ENCODE data around the gene SIL1. TPM values are rescaled to one million over a fixed set of nuclear protein-coding genes. Genes with fewer than 3 reads are reported as not detected.

SIL1 gene
- total RNA-seq, 1 donor from 2014 or later: 16.1 TPM

GRCh38 chr5:138948471-138949222, 249.5 kb downstream of the SIL1 start:
- Mint-ChIP-seq H3K27ac (no peak overlapping the region), H3K9me3 (no peaks in the 10 kb centered on the region), H3K4me3 (no peak overlapping the region), H3K27me3 (no peaks in the 10 kb centered on the region), H3K4me1 (peaks cover 11% of the 10 kb centered on the region), H3K36me3 (ENCODE audit: low read depth) (peaks cover 6% of the 10 kb centered on the region)
- POLR2A ChIA-PET: no interaction called here
- DNase-seq: no peak
- ATAC-seq (ENCODE audit: low read depth): no peak
- no peak for TF ChIP-seq CTCF (IDR thresholded peaks at IDR 0.05)
- CTCF ChIA-PET: no interaction called here
- intact Hi-C loops (cut with micrococcal nuclease): no loop called here

DNA sequence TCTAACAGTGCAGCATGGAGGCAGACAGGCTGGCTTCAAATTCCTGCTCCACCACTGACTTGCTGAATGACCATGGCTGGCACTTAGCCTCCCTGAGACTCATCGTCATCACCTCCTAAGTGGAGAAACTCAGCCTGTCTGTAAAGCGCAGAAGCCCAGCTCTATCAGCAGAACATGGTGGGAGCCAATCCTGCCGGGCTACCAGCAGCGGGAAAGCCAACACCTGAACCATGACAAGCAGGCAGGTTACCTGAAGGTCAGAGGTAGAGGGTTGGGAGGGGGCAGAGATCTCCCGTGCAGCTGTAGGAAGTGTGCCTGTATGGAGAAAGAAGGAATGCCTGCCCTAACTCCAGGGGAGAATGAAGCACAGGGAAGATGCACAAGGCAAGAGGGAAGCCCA, 250.4 kb downstream of the SIL1 start:
- Mint-ChIP-seq H3K9me3 (no peaks in the 10 kb centered on the region), H3K4me3 (no peak overlapping the region), H3K36me3 (ENCODE audit: low read depth) (peaks cover 6% of the 10 kb centered on the region), H3K27ac (no peak overlapping the region), H3K27me3 (no peaks in the 10 kb centered on the region), H3K4me1 (peaks cover 2% of the 10 kb centered on the region)
- ChIA-PET CTCF (no interaction called here), POLR2A (no interaction called here)
- intact Hi-C loops (cut with micrococcal nuclease): no loop called here
- ATAC-seq (ENCODE audit: low read depth) (no peak), DNase-seq (no peak)
- TF ChIP-seq CTCF (IDR thresholded peaks at IDR 0.05): no peak

GRCh38 chr5:138946831-138947560, 251.2 kb downstream of the SIL1 start:
- DNase-seq (no peak), ATAC-seq (ENCODE audit: low read depth) (no peak)
- no peak for TF ChIP-seq CTCF (IDR thresholded peaks at IDR 0.05)
- Mint-ChIP-seq H3K27me3 (no peaks in the 10 kb centered on the region), H3K4me1 (no peaks in the 10 kb centered on the region), H3K9me3 (no peaks in the 10 kb centered on the region), H3K27ac (no peak overlapping the region), H3K4me3 (no peak overlapping the region), H3K36me3 (ENCODE audit: low read depth) (peaks cover 6% of the 10 kb centered on the region)
- POLR2A ChIA-PET: no interaction called here
- intact Hi-C loops (cut with micrococcal nuclease): no loop called here
- CTCF ChIA-PET: no interaction called here

DNA sequence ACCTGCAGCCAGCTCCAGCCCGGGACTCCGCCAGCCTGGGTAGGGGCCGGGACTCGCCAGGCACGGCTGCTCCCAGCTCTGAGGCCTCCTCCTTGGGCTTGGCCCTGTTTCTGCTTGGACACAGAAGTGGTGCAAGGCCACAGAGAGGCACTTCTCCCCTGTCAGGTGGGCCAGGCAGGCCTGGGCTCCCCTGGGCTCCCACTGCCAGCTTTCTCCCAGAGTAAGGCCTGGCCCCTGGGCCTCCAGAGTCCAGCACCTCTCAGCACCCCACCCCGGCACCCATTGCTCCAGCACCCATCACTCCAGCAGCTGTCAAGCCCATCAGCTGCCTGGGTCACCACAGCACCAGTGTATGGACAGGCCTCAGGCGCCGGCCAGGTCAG, 251.9 kb downstream of the SIL1 start:
- no peaks in the 10 kb centered on the region for H3K4me1 Mint-ChIP-seq
- TF ChIP-seq CTCF (IDR thresholded peaks at IDR 0.05): no peak
- intact Hi-C loops (cut with micrococcal nuclease): no loop called here
- H3K9me3 Mint-ChIP-seq: no peaks in the 10 kb centered on the region
- ChIA-PET POLR2A (no interaction called here), CTCF (no interaction called here)
- no peak for DNase-seq
- no peak overlapping the region for H3K4me3 Mint-ChIP-seq
- peaks cover 10% of the 10 kb centered on the region for H3K36me3 Mint-ChIP-seq (ENCODE audit: low read depth)
- no peak for ATAC-seq (ENCODE audit: low read depth)
- H3K27me3 Mint-ChIP-seq: no peaks in the 10 kb centered on the region
- H3K27ac Mint-ChIP-seq: no peak overlapping the region

DNA sequence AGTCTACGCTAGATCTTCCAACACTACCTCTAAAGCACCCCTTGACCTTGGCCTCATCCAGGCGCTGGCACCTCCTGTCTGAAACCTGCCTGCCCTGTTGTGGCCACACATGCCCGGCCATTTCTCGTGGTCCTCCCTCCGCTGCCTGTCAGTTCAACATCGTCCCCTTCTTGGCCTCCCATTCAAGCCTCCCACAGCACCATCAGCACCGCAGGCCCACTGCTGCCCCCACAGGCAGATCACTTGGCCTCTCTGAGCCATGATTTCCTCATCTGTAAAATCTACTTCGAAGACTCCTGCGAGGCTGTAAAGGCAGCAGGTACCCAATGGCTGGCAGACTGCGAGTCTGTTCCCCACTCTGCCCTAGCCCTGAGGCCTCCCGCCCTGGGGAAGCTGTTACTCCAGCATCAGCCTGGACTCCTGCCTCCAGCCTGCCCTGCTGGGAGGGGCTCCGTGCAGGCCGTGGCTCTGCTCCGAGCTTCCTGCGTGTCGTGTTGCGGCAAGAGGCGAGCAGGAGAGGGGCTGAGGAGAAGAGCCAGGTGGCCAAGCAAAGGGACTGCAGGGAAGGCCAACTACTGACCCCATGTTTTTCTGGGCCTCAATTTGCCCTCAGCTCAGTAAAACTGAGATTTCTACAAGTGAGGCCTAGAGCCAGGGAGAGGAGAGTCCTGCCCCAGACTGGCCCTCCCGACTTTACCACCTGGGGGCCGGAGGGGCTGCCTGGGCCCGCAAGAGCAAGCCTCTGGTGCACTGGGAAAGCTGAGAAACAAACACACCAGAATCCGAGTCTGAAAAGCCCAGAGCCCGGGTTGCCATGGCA, 252.5 kb downstream of the SIL1 start:
- ATAC-seq (ENCODE audit: low read depth) (no peak), DNase-seq (no peak)
- Mint-ChIP-seq H3K9me3 (peaks cover 2% of the 10 kb centered on the region), H3K36me3 (ENCODE audit: low read depth) (peaks cover 15% of the 10 kb centered on the region), H3K4me3 (no peak overlapping the region), H3K27ac (no peak overlapping the region), H3K4me1 (no peaks in the 10 kb centered on the region), H3K27me3 (no peaks in the 10 kb centered on the region)
- POLR2A ChIA-PET: no interaction called here
- intact Hi-C loops (cut with micrococcal nuclease): no loop called here
- CTCF ChIA-PET: no interaction called here
- no peak for TF ChIP-seq CTCF (IDR thresholded peaks at IDR 0.05)
